Stimulated activated CD4-positive, alpha-beta T cell treated with anti-CD3 and anti-CD28 coated beads, Interleukin-15, amount 100 ng/mL, for 48 hours (primary cell): ENCODE results near the gene ITGA11.
"Not testable (repeated sequence)": the region's sequence is repeated elsewhere in the genome, so short reads cannot be mapped to it uniquely, and the experiment has no call there.

Experiments
- DNase-seq, 2 donors: peaks; one replicate each; pipeline ENCODE4 v3.0.0-alpha.2; 2020; ENCODE audit warnings: low read depth in 2 of 2

Gene ITGA11

GRCh38 chr15:68423359-68424296, 8.3 kb downstream of the ITGA11 start:
- DNase-seq, result no peak

GRCh38 chr15:68422403-68423145, 9.4 kb downstream of the ITGA11 start:
- DNase-seq, result not testable (repeated sequence)

GRCh38 chr15:68421798-68422402, 10.1 kb downstream of the ITGA11 start:
- DNase-seq, result no peak

- no peak for DNase-seq
Observed at GRCh38 chr15:68421115-68421551, 10.8 kb downstream of the ITGA11 start.

GRCh38 chr15:68420186-68420684, 11.7 kb downstream of the ITGA11 start:
- DNase-seq, result no peak

GRCh38 chr15:68419301-68420175, 12.4 kb downstream of the ITGA11 start:
- no peak for DNase-seq

- no peak for DNase-seq
Observed at GRCh38 chr15:68418611-68419161, 13.3 kb downstream of the ITGA11 start.

- DNase-seq, result no peak
Observed at GRCh38 chr15:68417897-68418296, 14.1 kb downstream of the ITGA11 start.

- DNase-seq, result no peak
Observed at GRCh38 chr15:68417051-68417450, 14.9 kb downstream of the ITGA11 start.

- DNase-seq, result no peak
Observed at GRCh38 chr15:68416158-68416535, 15.8 kb downstream of the ITGA11 start.

GRCh38 chr15:68415501-68416157, 16.3 kb downstream of the ITGA11 start:
- no peak for DNase-seq

GRCh38 chr15:68415061-68415460, 16.9 kb downstream of the ITGA11 start:
- DNase-seq, result no peak

GRCh38 chr15:68414591-68414990, 17.4 kb downstream of the ITGA11 start:
- no peak for DNase-seq

GRCh38 chr15:68414206-68414555, 17.8 kb downstream of the ITGA11 start:
- DNase-seq, result no peak

GRCh38 chr15:68413363-68414205, 18.4 kb downstream of the ITGA11 start:
- DNase-seq, result no peak

- no peak for DNase-seq
Observed at GRCh38 chr15:68412218-68412617, 19.7 kb downstream of the ITGA11 start.

- no peak for DNase-seq
Observed at GRCh38 chr15:68411735-68412134, 20.2 kb downstream of the ITGA11 start.

GRCh38 chr15:68411343-68411675, 20.7 kb downstream of the ITGA11 start:
- DNase-seq, result no peak

GRCh38 chr15:68410466-68411342, 21.3 kb downstream of the ITGA11 start:
- no peak for DNase-seq
